ENCODE measurements around the gene PTPRN2.
"Not testable (repeated sequence)": the region's sequence is repeated elsewhere in the genome, so short reads cannot be mapped to it uniquely, and the experiment has no call there.

The PTPRN2 gene

DNA sequence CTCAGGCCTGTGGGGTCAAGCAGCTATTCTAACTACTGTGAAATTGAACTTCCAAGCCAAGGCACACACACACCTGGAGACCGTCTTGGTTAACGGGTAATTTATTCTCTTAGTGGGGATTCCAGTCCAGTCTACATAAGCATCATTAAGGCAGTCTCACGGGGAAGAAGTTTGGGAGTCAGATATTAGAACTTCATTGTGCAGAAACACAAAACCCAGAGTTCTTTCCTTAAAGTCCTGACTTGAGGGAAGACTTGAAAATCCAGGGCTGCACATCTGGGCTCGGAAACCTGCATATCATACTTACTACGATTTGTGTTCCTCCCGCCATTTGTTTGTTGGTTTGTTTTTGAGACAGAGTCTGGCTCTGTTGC lies 112.0 kb downstream of the PTPRN2 start:
- no peak overlapping the region for H3K27ac ChIP-seq
- DNase-seq (ENCODE audit: low read depth, low spot score): no peak

DNA sequence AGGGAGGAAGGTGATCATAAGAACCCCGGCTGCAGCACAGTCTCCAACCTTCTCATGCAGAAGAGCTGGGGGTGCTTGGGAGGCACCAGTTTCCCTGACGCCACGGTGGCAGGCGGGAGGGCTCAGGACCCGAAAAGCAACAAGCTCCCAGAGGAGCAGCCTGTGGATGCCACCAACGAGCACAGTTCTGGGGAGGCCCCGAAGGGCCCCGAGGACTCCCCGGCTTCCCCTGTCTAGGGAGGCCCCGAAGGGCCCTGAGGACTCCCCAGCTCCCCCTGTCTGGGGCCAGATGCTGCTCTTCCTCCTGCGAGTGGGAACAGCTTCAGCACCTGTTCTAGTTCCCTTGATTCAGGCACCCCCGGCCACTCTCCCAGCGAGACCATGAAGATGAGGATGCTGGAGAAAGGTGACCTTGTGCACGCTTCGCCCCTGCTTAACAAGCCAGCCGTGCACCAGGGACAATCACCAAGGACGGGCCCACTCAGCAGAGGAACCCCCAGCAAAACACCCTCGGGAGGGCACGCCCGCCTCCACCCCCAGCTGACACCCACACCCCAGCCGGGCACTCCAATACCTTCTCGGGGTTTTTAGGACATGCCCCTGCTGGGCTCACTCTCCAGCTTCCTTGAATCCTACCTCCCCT lies 112.5 kb downstream of the PTPRN2 start:
- DNase-seq (ENCODE audit: low read depth, low spot score): no peak

GRCh38 chr7:158474488-158474887 lies 113.1 kb downstream of the PTPRN2 start:
- no peak overlapping the region for H3K27ac ChIP-seq
- DNase-seq (ENCODE audit: low read depth, low spot score): no peak

More for the DNA sequence above, 112.5 kb downstream of the PTPRN2 start:
- no peak overlapping the region for H3K27ac ChIP-seq

DNA sequence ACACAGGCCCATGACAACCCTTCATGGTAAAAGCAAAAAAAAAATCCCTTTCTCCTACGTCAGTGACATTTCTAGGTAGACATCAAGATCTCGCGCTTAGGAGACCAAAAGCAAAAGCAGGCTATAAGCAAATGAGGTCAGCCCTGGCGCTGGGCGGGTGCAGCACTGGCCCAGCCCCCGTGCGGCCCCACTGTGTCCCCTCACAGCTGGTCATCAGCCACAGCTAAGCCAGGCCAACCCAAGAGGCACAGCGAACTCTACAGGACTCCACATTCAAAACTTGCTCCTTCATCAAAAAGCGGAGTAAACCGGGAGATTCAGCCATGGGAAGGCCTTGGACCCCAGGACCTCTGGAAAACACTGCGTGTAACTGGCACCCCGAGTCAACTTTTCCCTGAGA lies 113.7 kb downstream of the PTPRN2 start:
- DNase-seq (ENCODE audit: low read depth, low spot score): no peak
- no peak overlapping the region for H3K27ac ChIP-seq

DNA sequence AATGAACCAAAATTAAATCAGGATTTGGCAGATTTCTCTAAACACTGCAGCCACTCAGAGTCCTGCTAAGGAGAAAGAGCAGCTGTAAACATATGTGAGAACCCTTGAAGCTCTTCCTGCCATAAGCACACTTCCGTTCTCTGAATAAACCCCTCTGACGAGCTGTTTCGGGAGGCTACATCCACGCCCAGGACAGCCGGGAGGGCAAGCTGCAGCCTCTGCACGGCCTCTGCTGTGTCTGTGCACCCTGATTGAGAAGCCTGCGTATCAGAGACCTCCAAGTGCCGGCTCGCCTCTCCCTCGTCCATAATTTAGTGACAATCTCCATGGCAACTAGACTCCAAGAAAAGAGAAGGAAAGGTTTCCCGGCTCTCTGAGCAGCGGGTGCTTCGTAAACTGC lies 114.4 kb downstream of the PTPRN2 start:
- no peak for DNase-seq (ENCODE audit: low read depth, low spot score)
- no peak overlapping the region for H3K27ac ChIP-seq

GRCh38 chr7:158472596-158472995 lies 115.0 kb downstream of the PTPRN2 start:
- DNase-seq (ENCODE audit: low read depth, low spot score): no peak
- H3K27ac ChIP-seq: no peak overlapping the region

- no peak for DNase-seq (ENCODE audit: low read depth, low spot score)
- H3K27ac ChIP-seq: no peak overlapping the region
These were observed 115.9 kb downstream of the PTPRN2 start for GRCh38 chr7:158471716-158472115.

GRCh38 chr7:158470336-158470735 lies 117.3 kb downstream of the PTPRN2 start:
- DNase-seq (ENCODE audit: low read depth, low spot score): no peak
- H3K27ac ChIP-seq: no peak overlapping the region

GRCh38 chr7:158469396-158470051 lies 118.1 kb downstream of the PTPRN2 start:
- no peak overlapping the region for H3K27ac ChIP-seq
- no peak for DNase-seq (ENCODE audit: low read depth, low spot score)

DNA sequence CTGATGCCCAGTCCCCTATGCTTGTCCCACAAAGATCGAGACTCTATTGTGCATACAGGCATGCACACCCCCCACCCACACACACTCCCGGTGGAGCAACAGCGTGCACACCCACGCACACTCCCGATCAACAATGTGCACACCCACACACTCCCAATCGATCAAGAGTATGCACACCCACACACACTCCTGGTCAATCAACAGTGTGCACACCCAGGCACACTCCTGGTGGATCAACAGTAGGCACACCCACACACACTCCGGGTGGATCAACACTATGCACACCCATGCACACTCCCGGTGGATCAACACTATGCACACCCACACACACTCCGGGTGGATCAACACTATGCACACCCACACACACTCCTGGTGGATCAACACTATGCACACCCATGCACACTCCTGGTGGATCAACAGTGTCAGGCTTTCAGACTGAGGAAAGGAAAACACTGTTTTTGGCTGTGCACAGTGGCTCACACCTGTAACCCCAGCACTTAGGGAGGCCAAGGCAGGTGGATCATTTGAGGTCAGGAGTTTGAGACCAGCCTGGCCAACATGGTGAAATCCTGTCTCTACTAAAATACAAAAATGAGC lies 118.8 kb downstream of the PTPRN2 start:
- no peak overlapping the region for H3K27ac ChIP-seq
- no peak for DNase-seq (ENCODE audit: low read depth, low spot score)

GRCh38 chr7:158468181-158468580 lies 119.4 kb downstream of the PTPRN2 start:
- H3K27ac ChIP-seq: no peak overlapping the region
- no peak for DNase-seq (ENCODE audit: low read depth, low spot score)

DNA sequence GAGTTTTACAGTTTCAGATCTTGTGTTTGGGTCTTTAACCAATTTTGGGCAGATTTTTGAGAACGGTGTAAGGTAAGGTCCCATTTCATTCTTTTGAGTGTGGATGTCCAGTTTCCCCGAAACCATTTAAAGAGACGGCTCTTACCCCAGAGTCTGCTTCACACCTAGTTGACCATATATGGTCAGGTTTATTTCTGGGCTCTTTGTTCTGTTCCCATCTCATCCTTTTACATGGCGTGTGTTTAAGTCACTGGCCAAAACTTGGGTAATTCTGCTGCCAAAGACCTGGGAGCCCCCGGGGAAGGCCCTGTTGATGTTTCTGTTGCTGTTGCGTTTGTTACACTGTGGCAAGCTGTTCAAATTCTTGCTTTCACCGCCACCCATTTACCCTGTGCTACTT lies 120.1 kb downstream of the PTPRN2 start:
- no peak for DNase-seq (ENCODE audit: low read depth, low spot score)
- H3K27ac ChIP-seq: no peak overlapping the region

GRCh38 chr7:158463317-158463716 lies 124.3 kb downstream of the PTPRN2 start:
- no peak for DNase-seq (ENCODE audit: low read depth, low spot score)
- H3K27ac ChIP-seq: no peak overlapping the region

GRCh38 chr7:158461824-158462223 lies 125.8 kb downstream of the PTPRN2 start:
- DNase-seq (ENCODE audit: low read depth, low spot score): no peak
- no peak overlapping the region for H3K27ac ChIP-seq

GRCh38 chr7:158460665-158461064 lies 127.0 kb downstream of the PTPRN2 start:
- H3K27ac ChIP-seq: no peak overlapping the region
- DNase-seq (ENCODE audit: low read depth, low spot score): no peak

DNA sequence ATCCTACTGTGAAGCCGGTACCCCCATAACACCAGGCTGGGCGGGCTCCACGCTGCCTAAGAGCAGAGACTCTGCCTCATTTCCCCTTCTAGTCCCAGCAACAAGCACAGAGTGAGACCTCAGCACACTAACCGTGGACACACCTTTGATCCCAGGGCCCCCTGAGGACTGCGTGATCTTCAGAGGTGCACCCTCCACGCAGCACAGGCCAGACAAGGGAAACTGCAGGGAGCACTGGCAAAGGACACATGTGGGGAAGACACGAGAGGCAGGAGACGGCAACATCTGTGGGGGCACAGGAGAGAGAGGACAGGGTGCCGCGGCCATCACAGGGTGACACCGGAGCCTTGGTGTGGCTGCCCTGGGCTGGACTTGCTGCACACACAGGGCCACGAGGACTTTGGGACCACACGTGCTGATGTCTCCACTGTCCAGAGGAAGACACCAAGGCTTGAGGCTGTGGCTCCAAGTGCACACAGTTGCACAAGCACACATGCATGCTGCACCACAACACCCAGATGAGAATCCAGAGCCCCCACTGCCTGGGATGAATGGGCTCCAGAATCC lies 128.8 kb downstream of the PTPRN2 start:
- no peak overlapping the region for H3K27ac ChIP-seq
- DNase-seq (ENCODE audit: low read depth, low spot score): no peak

DNA sequence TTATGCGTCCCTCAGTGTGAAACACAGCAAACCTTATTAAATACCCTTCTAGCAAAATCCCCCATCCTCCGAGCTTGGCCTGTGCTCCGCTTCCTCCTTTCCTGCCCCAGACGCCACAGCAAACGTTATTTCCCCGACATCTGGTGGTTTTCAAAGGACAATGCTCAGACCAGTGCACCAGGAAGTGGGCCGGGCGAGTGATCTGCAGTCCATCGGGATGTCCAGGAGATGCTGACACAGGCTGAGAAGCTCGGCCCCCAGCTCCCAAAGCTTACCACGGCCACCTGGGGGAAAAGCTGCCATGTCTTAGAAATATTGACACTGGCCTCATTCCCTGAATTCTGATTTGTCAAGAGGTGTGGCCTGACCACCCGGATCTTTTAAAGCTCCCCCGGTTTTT lies 129.5 kb downstream of the PTPRN2 start:
- DNase-seq (ENCODE audit: low read depth, low spot score): no peak
- no peak overlapping the region for H3K27ac ChIP-seq

DNA sequence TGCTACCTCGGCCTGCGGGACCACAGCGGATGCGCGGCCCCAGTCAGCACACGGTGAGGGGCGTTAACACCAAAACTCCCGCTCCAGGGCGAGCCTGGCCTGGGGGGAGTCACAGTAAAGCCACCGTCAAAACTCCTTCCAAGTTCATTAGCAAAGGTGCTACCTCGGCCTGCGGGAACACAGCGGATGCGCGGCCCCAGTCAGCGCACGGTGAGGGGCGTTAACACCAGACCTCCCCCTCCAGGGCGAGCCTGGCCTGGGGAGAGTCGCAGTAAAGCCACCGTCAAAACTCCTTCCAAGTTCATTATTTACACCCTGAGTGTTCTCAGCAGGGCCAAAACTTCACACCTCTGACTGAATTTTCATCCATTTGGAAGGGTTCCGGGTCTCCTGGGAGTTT lies 130.0 kb downstream of the PTPRN2 start:
- H3K27ac ChIP-seq; DNase-seq (ENCODE audit: low read depth, low spot score): not testable (repeated sequence)

GRCh38 chr7:158454631-158455030 lies 133.0 kb downstream of the PTPRN2 start:
- H3K27ac ChIP-seq: no peak overlapping the region
- no peak for DNase-seq (ENCODE audit: low read depth, low spot score)

- no peak overlapping the region for H3K27ac ChIP-seq
These were observed 134.0 kb downstream of the PTPRN2 start for GRCh38 chr7:158453663-158454062.

DNA sequence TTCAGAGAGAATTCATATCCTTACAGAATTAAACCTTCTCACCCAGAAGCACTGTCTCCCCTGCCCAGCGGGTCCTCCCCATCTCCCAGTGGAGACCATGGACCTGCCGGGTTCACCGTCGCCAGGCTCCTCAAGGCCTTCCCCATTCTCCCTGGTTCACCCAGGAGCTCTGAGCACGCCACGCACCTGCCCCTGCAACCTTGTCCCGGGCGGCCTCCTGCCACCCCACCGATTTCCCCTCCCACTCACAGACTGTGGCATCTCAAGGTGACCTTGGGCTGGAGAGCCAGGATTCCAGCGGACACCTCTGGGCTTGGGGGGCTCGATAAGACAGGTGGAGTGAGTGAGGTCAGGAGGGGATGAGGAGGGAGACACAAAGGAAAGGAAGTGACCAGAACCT lies 135.3 kb downstream of the PTPRN2 start:
- DNase-seq (ENCODE audit: low read depth, low spot score): no peak
- no peak overlapping the region for H3K27ac ChIP-seq

More at GRCh38 chr7:158453663-158454062, 134.0 kb downstream of the PTPRN2 start:
- DNase-seq (ENCODE audit: low read depth, low spot score): no peak

Data from epithelial cell of prostate (primary cell).